ENCODE data around the gene UNC13D.
A peak's percentile ranks its signal among the peaks of the same experiment; 100 is the strongest.

- TF ChIP-seq POLR2A (IDR thresholded peaks at IDR 0.05) (peak in 1 of 4 donors; percentile 49), EP300 (IDR thresholded peaks at IDR 0.05) (peak; percentile 98)
These were observed 59.0 kb downstream of the UNC13D start for GRCh38 chr17:75785016-75785890.
